Fibroblast of lung (primary cell): ENCODE results near the gene GPC3. TPM values are rescaled to one million over a fixed set of nuclear protein-coding genes. Genes with fewer than 3 reads are reported as not detected.

Source experiments
- DNase-seq, 2 donors: peaks; one replicate each; pipeline versions ENCODE4 v3.0.0 to v3.0.0-alpha.2; 2010; ENCODE audit warnings: low read depth in 2 of 2
- H2AFZ ChIP-seq: 2 replicates; pipeline ENCODE4 v1.5.1; 2012; ENCODE audit warnings: low read length, control low read depth, inconsistent platforms
- H3K27ac ChIP-seq: 2 replicates; pipeline ENCODE4 v1.5.1; 2011; ENCODE audit warnings: low read length, control low read depth; ENCODE audit not compliant: insufficient read depth
- H3K27me3 ChIP-seq: 2 replicates; pipeline ENCODE4 v1.5.1; 2011; ENCODE audit warnings: mild to moderate bottlenecking, low read length; ENCODE audit not compliant: control insufficient read depth, insufficient read depth
- H3K36me3 ChIP-seq: 2 replicates; pipeline ENCODE4 v1.5.1; 2011; ENCODE audit warnings: low read length; ENCODE audit not compliant: control insufficient read depth, insufficient read depth
- H3K4me1 ChIP-seq: 2 replicates; pipeline ENCODE4 v1.5.1; 2011; ENCODE audit warnings: low read length; ENCODE audit not compliant: control insufficient read depth, insufficient read depth; ENCODE audit errors: extremely low read depth
- H3K4me2 ChIP-seq: 2 replicates; pipeline ENCODE4 v1.5.1; 2011; ENCODE audit warnings: low read length, control low read depth; ENCODE audit not compliant: insufficient read depth; ENCODE audit errors: extremely low read depth
- H3K4me3 ChIP-seq, 4 experiments: fragments of 200-600 bp in 1 of 4; sonication (generic) in 1 of 4; replicated peaks in 1 of 4; 2 replicates each; pipeline ENCODE4 v1.5.1; 2011 to 2016; ENCODE audit warnings: low read length in 4 of 4, low read depth in 3 of 4, mild to moderate bottlenecking in 3 of 4, control low read depth in 2 of 4, inconsistent platforms in 1 of 4, mixed read lengths in 1 of 4; ENCODE audit not compliant: insufficient read depth in 1 of 4; ENCODE audit errors: control extremely low read depth in 1 of 4
- H3K79me2 ChIP-seq: 2 replicates; pipeline ENCODE4 v1.5.1; 2012; ENCODE audit warnings: mild to moderate bottlenecking, low read length, inconsistent platforms; ENCODE audit not compliant: control insufficient read depth, insufficient read depth
- H3K9ac ChIP-seq: 2 replicates; pipeline ENCODE4 v1.5.1; 2011; ENCODE audit warnings: mild to moderate bottlenecking, low read length, control low read depth; ENCODE audit not compliant: insufficient read depth
- H3K9me3 ChIP-seq: 2 replicates; pipeline ENCODE4 v1.5.1; 2012; ENCODE audit warnings: low read depth, low read length; ENCODE audit not compliant: control insufficient read depth, insufficient read depth
- H4K20me1 ChIP-seq: 2 replicates; pipeline ENCODE4 v1.5.1; 2011; ENCODE audit warnings: low read length; ENCODE audit not compliant: control insufficient read depth, insufficient read depth; ENCODE audit errors: extremely low read depth
- EZH2 ChIP-seq: IDR thresholded peaks from 2 replicates; pipeline ENCODE4 v1.5.1; 2012; ENCODE audit warnings: low read length, control low read depth, mild to moderate bottlenecking; ENCODE audit errors: missing control alignments
- polyA plus RNA-seq, 2 donors: library from polyadenylated mRNA; depleted of rRNA in 1 of 2; stranded (reverse) in 1 of 2; unstranded in 1 of 2; fragments of >200 nt; gene quantifications; 2 replicates each; pipeline ENCODE4 v1.2.1, GENCODE V29; 2011 to 2012; ENCODE audit warnings: missing spikeins in 1 of 2
- total RNA-seq: library from RNA; depleted of rRNA; stranded (reverse); fragments of >200 nt; gene quantifications from 2 replicates; pipeline ENCODE4 v1.2.1, GENCODE V29; 2014
- TF ChIP-seq, protein P1 (sequence below), 2 donors: IDR thresholded peaks in 1 of 2; conservative IDR thresholded peaks in 1 of 2; 1 replicate in 1 of 2; 2 replicates in 1 of 2; pipeline ENCODE4 v1.5.1; 2011 to 2012; ENCODE audit warnings: low read length in 2 of 2, control low read depth in 1 of 2, inconsistent platforms in 1 of 2, low read depth in 1 of 2, mild to moderate bottlenecking in 1 of 2

Gene GPC3
- total and polyA plus RNA-seq, 2 donors (not counting 1 experiment from before 2014, with no cell fraction given), result 6.4 to 7.1 TPM

- H3K27ac ChIP-seq, result no peak overlapping the region
- no peak for DNase-seq
- no peaks in the 10 kb centered on the region for H3K9me3 ChIP-seq
- H3K79me2 ChIP-seq, result no peaks in the 10 kb centered on the region
- no peaks in the 10 kb centered on the region for H3K36me3 ChIP-seq
- no peaks in the 10 kb centered on the region for H3K27me3 ChIP-seq
- H3K9ac ChIP-seq, result no peak overlapping the region
- no peaks in the 10 kb centered on the region for H3K4me1 ChIP-seq
- H3K4me3 ChIP-seq, result no peak overlapping the region
- H2AFZ ChIP-seq, result no peak overlapping the region
- H3K4me2 ChIP-seq, result no peak overlapping the region
- TF ChIP-seq EZH2, result no peak
- TF ChIP-seq, protein P1, sequence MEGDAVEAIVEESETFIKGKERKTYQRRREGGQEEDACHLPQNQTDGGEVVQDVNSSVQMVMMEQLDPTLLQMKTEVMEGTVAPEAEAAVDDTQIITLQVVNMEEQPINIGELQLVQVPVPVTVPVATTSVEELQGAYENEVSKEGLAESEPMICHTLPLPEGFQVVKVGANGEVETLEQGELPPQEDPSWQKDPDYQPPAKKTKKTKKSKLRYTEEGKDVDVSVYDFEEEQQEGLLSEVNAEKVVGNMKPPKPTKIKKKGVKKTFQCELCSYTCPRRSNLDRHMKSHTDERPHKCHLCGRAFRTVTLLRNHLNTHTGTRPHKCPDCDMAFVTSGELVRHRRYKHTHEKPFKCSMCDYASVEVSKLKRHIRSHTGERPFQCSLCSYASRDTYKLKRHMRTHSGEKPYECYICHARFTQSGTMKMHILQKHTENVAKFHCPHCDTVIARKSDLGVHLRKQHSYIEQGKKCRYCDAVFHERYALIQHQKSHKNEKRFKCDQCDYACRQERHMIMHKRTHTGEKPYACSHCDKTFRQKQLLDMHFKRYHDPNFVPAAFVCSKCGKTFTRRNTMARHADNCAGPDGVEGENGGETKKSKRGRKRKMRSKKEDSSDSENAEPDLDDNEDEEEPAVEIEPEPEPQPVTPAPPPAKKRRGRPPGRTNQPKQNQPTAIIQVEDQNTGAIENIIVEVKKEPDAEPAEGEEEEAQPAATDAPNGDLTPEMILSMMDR (conservative IDR thresholded peaks at IDR 0.05 in 1 of 2, IDR thresholded peaks at IDR 0.05 in 1 of 2; ENCODE audit: low read depth in 1 of 2, low read length in 2 of 2), result no peak
- H4K20me1 ChIP-seq, result no peaks in the 10 kb centered on the region
Observed at GRCh38 chrX:133754657-133755056, 230.7 kb downstream of the GPC3 start.

- H3K4me3 ChIP-seq, result no peak overlapping the region
- H3K27me3 ChIP-seq, result no peaks in the 10 kb centered on the region
- H2AFZ ChIP-seq, result no peak overlapping the region
- TF ChIP-seq EZH2, result no peak
- TF ChIP-seq, protein P1 (conservative IDR thresholded peaks at IDR 0.05 in 1 of 2, IDR thresholded peaks at IDR 0.05 in 1 of 2; ENCODE audit: low read depth in 1 of 2, low read length in 2 of 2), result no peak
- H3K9me3 ChIP-seq, result no peaks in the 10 kb centered on the region
- H3K4me2 ChIP-seq, result no peak overlapping the region
- H3K4me1 ChIP-seq, result no peaks in the 10 kb centered on the region
- H4K20me1 ChIP-seq, result no peaks in the 10 kb centered on the region
- H3K79me2 ChIP-seq, result no peaks in the 10 kb centered on the region
- no peak for DNase-seq
- H3K9ac ChIP-seq, result no peak overlapping the region
- H3K36me3 ChIP-seq, result no peaks in the 10 kb centered on the region
- no peak overlapping the region for H3K27ac ChIP-seq
Observed at GRCh38 chrX:133749951-133750350, 235.4 kb downstream of the GPC3 start.

- no peak overlapping the region for H3K4me2 ChIP-seq
- no peaks in the 10 kb centered on the region for H3K27me3 ChIP-seq
- no peak overlapping the region for H3K27ac ChIP-seq
- H3K9ac ChIP-seq, result no peak overlapping the region
- TF ChIP-seq, protein P1 (conservative IDR thresholded peaks at IDR 0.05 in 1 of 2, IDR thresholded peaks at IDR 0.05 in 1 of 2; ENCODE audit: low read depth in 1 of 2, low read length in 2 of 2), result no peak
- no peak for TF ChIP-seq EZH2
- no peaks in the 10 kb centered on the region for H3K4me1 ChIP-seq
- no peaks in the 10 kb centered on the region for H3K79me2 ChIP-seq
- H3K4me3 ChIP-seq, result no peak overlapping the region
- H4K20me1 ChIP-seq, result no peaks in the 10 kb centered on the region
- no peaks in the 10 kb centered on the region for H3K36me3 ChIP-seq
- H3K9me3 ChIP-seq, result no peaks in the 10 kb centered on the region
- no peak for DNase-seq
- H2AFZ ChIP-seq, result no peak overlapping the region
Observed at GRCh38 chrX:133749370-133749769, 236.0 kb downstream of the GPC3 start.
